GM19324 (cell line): ENCODE data around the gene TBC1D3B.
A peak's percentile ranks its signal among the peaks of the same experiment; 100 is the strongest.
"Not testable (repeated sequence)": the region's sequence is repeated elsewhere in the genome, so short reads cannot be mapped to it uniquely, and the experiment has no call there.

Experiments
- ATAC-seq: cut with Tn5 transposase; IDR thresholded peaks from one replicate; pipeline ENCODE4 v1.9.1; 2021; ENCODE audit warnings: mild to moderate bottlenecking, moderate library complexity; ENCODE audit not compliant: unreplicated experiment, low FRiP score

The TBC1D3B gene

DNA sequence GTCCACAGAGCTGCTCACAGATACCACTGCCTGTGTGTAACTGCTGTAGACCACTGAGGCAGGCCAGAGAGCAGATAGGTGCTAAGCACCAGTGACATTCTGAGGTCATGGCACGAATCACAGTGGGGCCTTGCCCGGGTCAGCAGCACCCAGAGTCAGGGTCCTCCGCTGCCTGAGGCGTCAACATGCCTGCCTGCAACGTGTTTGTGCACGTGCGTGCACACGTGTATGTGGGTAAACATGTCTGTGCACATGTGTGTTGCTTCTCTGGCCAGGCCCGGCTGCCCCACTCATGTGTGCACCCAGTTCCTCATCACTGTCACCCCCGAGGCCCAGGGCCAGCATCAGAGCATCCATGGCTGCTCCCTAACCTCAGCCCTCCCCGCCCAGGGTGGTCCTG is at the start of gene TBC1D3B:
TBC1D3B (minus strand) TSS at position 101 of the 400 bp plus-strand sequence. CDS start 1,586 bp downstream, outside the sequence.
- not testable (repeated sequence) for ATAC-seq

GRCh38 chr17:36222967-36223366 is 46.5 kb upstream of the TBC1D3B start:
- ATAC-seq, result not testable (repeated sequence)

GRCh38 chr17:36221581-36222100 is 45.2 kb upstream of the TBC1D3B start:
- ATAC-seq, result not testable (repeated sequence)

DNA sequence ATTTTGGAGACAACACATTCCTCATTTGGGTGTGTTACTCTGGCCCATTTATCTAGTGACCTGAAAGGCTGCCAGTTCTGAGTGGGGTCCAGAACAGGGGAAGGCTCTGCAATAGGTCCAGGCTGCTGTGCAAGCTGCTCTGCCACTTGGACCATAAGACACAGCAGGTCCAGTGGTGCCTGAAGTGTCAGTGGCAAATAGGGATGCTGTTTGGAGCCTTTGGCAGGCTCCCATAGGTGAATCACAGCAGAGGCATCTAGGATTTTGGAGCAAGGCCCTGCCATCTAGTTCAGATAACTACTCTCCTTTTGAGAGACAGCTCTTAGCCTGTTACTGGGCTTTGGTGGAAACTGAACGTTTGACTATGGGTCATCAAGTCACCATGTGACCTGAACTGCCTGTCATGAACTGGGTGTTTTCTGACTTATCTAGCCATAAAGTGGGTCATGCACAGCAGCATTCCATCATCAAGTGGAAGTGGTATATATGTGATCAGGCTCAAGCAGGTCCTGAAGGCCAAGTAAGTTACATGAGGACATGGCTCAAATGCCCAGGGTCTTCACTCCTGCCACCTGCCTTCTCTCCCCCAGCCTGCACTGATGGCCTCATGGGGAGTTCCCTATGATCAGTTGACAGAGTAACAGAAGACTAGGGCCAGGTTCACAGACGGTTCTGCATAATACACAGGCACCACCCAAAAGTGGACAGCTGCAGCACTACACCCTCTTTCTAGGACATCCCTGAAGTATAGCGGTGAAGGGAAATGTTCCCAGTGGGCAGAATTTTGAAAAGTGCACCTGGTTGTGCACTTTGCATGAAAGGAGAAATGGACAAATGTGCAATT is 44.5 kb upstream of the TBC1D3B start:
- not testable (repeated sequence) for ATAC-seq

GRCh38 chr17:36219556-36219955 is 43.1 kb upstream of the TBC1D3B start:
- not testable (repeated sequence) for ATAC-seq

- ATAC-seq, result not testable (repeated sequence)
These were observed 39.2 kb upstream of the TBC1D3B start for GRCh38 chr17:36215406-36216308.

DNA sequence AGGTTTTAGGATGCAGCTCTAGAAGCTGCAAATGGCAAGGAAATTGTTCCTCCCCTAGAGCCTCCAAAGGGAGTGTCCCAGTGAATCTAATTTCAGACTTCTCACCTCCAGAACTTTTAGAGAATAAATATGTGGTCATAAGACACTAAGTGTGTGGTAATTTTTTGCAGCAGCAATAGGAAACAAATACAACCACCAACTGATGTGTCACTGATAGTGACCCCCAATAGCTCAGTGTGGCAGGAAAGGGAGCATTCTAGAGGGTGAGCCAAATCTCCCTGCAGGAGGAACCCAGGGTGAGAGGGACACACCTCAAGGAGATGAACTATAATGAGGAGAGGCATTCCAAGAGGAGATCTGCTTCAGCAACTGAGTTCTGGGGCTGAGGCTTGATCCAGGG is 38.5 kb upstream of the TBC1D3B start:
- ATAC-seq, result no peak

GRCh38 chr17:36213695-36214094 is 37.3 kb upstream of the TBC1D3B start:
- no peak for ATAC-seq

DNA sequence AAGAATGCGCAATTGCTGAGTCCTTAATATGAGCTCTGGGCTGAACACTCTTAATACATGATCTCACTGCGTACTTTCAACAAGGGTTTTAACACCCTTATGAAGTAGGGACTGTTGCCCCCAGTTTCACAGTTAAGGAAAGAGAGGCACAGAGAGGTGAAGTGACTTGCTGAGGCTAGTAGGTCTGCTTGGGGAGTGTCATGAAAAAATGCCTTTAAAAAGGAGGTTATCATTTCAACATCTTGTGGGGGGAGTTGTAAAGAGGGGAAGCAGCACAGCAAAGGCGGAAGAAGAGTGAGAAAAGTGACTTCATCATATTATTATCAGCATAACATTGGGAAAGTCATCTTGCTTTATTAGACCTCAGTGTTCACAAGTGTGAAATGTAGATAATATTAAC is 36.5 kb upstream of the TBC1D3B start:
- ATAC-seq, result no peak

DNA sequence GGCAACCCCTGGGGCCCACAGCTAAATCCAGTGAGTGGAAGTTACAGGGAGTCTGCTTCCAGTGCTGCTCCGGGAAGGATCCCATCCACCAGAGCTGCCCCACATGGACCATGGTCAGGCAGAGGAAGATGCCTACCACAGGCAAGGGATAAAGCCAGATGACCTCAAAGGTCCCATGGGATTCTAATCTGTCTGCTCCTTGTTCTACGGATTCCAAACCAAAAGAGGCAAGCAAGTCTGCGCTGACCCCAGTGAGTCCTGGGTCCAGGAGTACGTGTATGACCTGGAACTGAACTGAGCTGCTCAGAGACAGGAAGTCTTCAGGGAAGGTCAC is 35.8 kb upstream of the TBC1D3B start:
- no peak for ATAC-seq

DNA sequence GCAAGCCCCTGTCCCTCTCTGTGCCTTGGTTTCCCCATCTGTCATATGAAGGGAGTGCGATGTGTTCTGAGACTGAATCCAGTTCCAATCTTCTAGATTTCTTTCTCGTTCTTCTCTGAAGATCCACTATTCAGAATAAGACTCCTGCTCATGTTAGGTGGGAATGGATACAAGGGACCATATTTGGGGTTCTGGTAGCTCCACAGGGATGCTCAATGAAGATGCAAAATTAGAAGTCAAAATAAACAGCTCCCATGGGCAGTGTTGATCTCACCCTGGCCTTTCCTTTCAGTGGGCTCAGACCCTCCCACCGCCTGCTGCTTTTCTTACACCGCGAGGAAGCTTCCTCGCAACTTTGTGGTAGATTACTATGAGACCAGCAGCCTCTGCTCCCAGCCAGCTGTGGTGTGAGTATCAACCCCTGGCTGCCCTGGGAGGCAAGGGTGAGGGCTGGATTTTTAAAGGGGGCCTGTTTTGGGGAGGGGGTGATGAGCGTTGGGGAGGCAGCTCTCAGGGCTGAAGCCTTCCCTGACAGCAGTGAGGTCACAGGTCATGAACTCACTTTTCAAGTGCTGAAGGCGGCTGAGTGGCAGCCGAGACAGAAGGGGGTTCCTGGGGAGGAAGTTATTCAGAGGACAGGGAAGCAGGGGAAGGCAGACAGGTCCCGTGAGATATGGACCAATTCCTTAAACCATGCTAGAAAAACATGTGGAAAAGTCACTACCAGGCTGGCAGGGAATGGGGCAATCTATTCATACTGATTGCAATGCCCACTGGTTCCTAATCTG is 35.2 kb upstream of the TBC1D3B start:
- not testable (repeated sequence) for ATAC-seq

- ATAC-seq, result peak; percentile 71
These were observed 34.2 kb upstream of the TBC1D3B start, which contains the start of gene CCL4L2 for GRCh38 chr17:36210439-36211211. Gene CCL4L2, plus strand, starts transcription at chr17:36211063.

DNA sequence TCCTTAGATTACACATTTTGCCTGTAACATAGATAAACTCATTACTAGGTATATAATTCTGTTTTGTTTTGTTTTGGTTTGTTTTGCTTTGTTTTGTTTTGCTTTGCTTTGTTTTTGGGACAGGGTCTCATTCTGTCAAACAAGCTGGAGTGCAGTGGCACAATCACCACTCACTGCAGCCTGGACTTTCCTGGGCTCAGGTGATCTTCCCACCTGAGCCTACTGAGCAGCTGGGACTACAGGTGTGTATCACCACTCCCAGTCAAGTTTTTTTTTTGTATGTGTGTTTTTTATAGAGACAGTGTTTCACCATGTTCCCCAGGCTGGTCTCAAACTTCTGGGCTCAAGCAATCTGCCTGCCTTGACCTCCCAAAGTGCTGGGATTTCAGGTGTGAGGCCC is 33.1 kb upstream of the TBC1D3B start:
- ATAC-seq, result no peak

DNA sequence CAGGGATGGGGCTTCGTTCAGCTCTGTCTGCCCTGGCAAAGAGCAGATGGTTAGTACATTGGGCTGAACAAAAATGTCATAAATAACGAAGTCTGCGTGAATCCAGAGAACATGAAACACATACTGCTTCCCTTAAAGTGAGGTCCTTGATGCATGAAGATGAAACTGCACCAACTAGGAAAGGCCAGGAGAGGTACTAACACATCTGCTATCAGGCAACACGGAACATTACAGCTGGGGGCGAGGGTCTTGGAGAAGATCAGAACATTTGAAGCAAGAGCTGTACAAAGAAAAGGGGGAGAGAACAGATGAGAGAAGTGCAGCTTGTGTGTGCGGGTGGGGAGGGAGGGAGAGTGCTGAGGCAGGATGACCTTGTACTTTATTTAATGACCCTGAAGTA is 30.9 kb upstream of the TBC1D3B start:
- not testable (repeated sequence) for ATAC-seq

DNA sequence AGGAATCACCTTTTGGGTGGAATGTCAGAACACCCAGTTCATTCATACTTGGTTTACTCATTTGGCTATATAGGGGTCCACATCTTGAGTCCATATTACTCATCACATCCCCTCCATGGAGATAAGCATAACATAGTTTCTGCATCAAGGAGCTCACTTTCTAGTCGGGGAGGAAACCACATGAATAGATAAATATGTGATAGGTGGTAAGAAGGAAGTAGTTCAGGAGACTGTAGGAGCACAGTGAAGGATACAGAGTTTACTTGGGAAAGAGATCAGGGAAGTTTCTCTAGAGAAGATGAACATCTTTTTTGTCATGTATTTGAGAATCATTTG is 30.0 kb upstream of the TBC1D3B start:
- ATAC-seq, result not testable (repeated sequence)

DNA sequence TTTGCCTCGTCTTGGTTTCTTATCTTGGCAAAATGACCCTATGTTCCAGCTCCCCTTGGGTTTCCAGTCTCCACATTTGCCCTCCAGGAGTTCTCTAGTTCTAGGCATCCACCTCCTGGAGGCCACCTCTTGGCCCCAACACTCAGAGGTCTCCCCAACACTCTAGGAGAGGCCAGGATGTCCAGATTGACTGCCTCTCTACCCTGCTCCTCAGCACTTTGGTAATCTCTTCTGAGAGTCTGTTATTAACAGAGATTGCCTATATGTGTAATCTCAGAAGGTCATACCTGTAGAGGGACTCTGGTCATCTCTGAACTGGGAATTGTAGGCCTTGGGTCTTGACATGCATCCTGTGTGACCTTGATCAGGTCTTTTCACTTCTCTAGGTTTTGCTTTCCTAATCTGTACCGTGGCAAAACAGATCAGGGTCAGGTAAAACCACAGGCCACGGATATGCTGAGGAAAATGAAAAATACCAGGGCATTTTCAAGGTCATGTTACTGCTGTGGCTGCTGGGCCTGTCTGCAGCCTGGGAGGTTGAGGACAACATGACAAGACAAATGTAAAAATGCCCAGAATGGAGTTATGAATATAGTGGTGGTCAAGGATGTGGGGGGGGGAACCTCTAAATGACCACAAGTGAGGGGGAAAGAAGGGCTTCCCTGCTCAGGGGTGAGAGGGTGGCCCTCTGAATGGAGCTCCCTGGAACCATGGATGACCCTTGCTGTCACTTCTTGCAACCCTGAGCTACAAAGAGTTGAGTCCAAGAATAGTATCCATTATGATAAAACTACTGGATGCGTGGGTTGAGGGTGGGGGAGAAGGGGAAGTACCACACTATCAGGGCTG is 29.4 kb upstream of the TBC1D3B start:
- ATAC-seq, result no peak

DNA sequence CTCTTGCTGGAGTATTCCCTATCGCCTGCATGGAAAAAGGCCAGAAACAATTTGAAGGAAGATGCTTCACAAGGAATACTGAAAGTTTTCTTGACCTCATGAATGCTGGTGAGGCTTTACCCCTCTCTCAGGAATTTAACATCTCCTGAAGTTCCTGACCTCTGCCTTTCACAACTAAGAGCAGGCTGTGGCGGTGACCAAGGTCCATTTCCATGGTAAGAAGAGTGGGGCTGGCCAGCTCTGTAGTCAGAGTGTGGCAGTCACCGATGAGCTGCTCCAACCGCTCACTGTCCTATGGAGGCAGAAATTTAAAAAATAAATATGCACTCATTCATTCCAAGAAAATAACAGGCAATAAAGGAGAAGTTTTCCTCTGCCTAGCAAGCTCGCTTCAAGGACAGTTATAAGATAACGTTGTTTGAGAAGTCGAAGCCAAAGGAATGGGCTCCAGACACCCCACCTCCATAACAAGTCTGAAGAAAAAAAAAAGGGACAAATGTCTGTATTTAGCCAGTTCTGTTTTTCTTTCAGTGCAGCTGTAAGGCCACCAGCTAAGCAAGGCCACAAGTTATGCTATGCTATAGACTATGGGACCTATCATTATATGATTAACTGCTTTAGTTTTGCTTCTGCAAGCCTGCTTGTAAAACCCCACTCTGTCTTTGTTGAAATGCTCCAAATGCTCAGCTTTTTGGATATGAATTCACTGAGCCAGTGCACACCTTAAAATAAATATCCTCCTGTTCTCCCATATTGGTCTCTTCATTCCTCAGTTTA is 28.5 kb upstream of the TBC1D3B start:
- ATAC-seq, result no peak

DNA sequence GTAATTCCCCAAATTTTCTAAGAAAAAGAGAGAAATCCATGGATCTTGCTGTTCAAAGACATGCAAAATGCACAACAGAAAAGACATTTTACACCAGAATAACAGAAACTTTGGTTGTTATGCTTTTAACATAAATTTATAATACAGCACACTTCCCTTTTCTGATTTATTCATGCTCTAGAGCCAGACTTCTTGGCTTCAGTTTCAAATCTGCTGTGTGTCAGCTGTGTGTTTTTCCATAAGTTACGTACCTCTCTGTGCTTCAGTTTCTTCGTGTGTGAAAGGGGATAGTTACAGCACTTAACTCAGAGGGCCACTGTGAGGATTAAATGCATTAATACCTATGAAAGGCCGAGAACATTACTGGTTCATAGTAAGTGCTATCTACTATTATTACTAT is 26.9 kb upstream of the TBC1D3B start:
- no peak for ATAC-seq
